H1 (cell line): ENCODE results near the gene DNAAF5. TPM values are rescaled to one million over a fixed set of nuclear protein-coding genes. Genes with fewer than 3 reads are reported as not detected.

ENCODE experiments used
- CBX5 ChIP-seq: fragments of 300-800, 300-1000 bp; sonication (generic); IDR thresholded peaks from 2 replicates; pipeline ENCODE4 v1.7.1; 2016; ENCODE audit warnings: antibody characterized with exemption, low read length, low read depth
- CHD2 ChIP-seq: IDR thresholded peaks from 2 replicates; pipeline ENCODE4 v1.6.1; 2012; ENCODE audit warnings: low read length, improper control_type of control experiment
- CTCF ChIP-seq, 3 experiments: IDR thresholded peaks; 1 replicate in 2 of 3; 2 replicates in 1 of 3; pipeline versions ENCODE4 v1.5.1 to v1.6.1; 2011; ENCODE audit warnings: low read length in 3 of 3, mild to moderate bottlenecking in 3 of 3, inconsistent platforms in 2 of 3, low read depth in 1 of 3, moderate library complexity in 1 of 3; ENCODE audit not compliant: insufficient read depth in 1 of 3; ENCODE audit errors: control extremely low read depth in 1 of 3
- MAFK ChIP-seq: IDR thresholded peaks from 2 replicates; pipeline ENCODE4 v1.6.1; 2012; ENCODE audit warnings: low read depth, mild to moderate bottlenecking, improper control_type of control experiment, low read length
- POU5F1 ChIP-seq: IDR thresholded peaks from 2 replicates; pipeline ENCODE4 v1.6.1; 2011; ENCODE audit warnings: low read depth, mild to moderate bottlenecking, low read length, moderate library complexity
- SIN3A ChIP-seq, 2 experiments: IDR thresholded peaks in 1 of 2; conservative IDR thresholded peaks in 1 of 2; 2 replicates each; pipeline ENCODE4 v1.6.1; 2011 to 2012; ENCODE audit warnings: low read length in 2 of 2, improper control_type of control experiment in 1 of 2, low read depth in 1 of 2, mild to moderate bottlenecking in 1 of 2
- SP1 ChIP-seq: IDR thresholded peaks from 2 replicates; pipeline ENCODE4 v1.6.1; 2011; ENCODE audit warnings: low read depth, low read length
- SP2 ChIP-seq: IDR thresholded peaks from 2 replicates; pipeline ENCODE4 v1.6.1; 2012; ENCODE audit warnings: mild to moderate bottlenecking, low read length, inconsistent platforms
- ZNF274 ChIP-seq: IDR thresholded peaks from 2 replicates; pipeline ENCODE4 v1.7.0; 2012; ENCODE audit warnings: low read length, borderline replicate concordance; ENCODE audit errors: extremely low read depth
- polyA plus RNA-seq, 7 experiments: library from polyadenylated mRNA; depleted of rRNA in 3 of 7; stranded (reverse) in 5 of 7; unstranded in 2 of 7; fragments of >200 nt in 5 of 7; fragments of 200-250 nt in 2 of 7; gene quantifications; 1 replicate in 5 of 7; 2 replicates in 1 of 7; 4 replicates in 1 of 7; pipeline versions ENCODE4 v1.2.1 to v1.2.3, GENCODE V29; 2011 to 2013; ENCODE audit warnings: missing spikeins in 2 of 7, mixed read lengths in 2 of 7
- total RNA-seq: library from RNA; stranded (reverse); fragmentation: NEBNext Ultra II Directional; extraction: Animal tissue kit (Norgen Biotek cat#: 25700); gene quantifications from 2 replicates; pipeline ENCODE4 v1.2.1, GENCODE V29; 2021

Gene DNAAF5
- total and polyA plus RNA-seq, 2 of the 8 experiments (the other 6 are each of a cell fraction or from before 2014, with no cell fraction given): 55.1 to 95.9 TPM

GRCh38 chr7:746155-747061 lies 19.9 kb downstream of the DNAAF5 start (continued):
- TF ChIP-seq CTCF (IDR thresholded peaks at IDR 0.05; ENCODE audit: control extremely low read depth in 1 of 3, insufficient read depth in 1 of 3, low read depth in 1 of 3, low read length in 3 of 3) (no peak), SIN3A (conservative IDR thresholded peaks at IDR 0.05 in 1 of 2, IDR thresholded peaks at IDR 0.05 in 1 of 2; ENCODE audit: low read depth in 1 of 2, low read length in 2 of 2) (no peak), CHD2 (no peak), SP2 (no peak), SP1 (no peak), POU5F1 (no peak), MAFK (no peak), CBX5 (no peak), ZNF274 (no peak)
